ENCODE measurements around the gene P2RX6. TPM values are rescaled to one million over a fixed set of nuclear protein-coding genes. Genes with fewer than 3 reads are reported as not detected.

Gene P2RX6
- total and polyA plus RNA-seq, 2 experiments from 2014 or later: not detected

GRCh38 chr22:21042978-21043859, 28.3 kb downstream of the P2RX6 start (continued):
- no peak for TF ChIP-seq ZNF462 (CRISPR knock-in tag; IDR thresholded peaks at IDR 0.05)

GRCh38 chr22:21043860-21044535, 29.0 kb downstream of the P2RX6 start:
- TF ChIP-seq CREB1 (CRISPR knock-in tag; IDR thresholded peaks at IDR 0.05; ENCODE audit: low read depth): no peak
- TF ChIP-seq ZNF462 (CRISPR knock-in tag; IDR thresholded peaks at IDR 0.05): no peak
- no peak for TF ChIP-seq ZNF331 (CRISPR knock-in tag; IDR thresholded peaks at IDR 0.05; ENCODE audit: low read depth)
- no peak for TF ChIP-seq POLR2AphosphoS5 (IDR thresholded peaks at IDR 0.05; ENCODE audit: low read depth)
- TF ChIP-seq EZH2 (IDR thresholded peaks at IDR 0.05; ENCODE audit: low read depth, unreplicated experiment): no peak
- 0 out of 2 replicates have a peak, but pooled peaks cover 4% of the 10 kb centered on the region for H3F3A ChIP-seq (replicated peaks; ENCODE audit: low read depth)
- Mint-ChIP-seq H3K4me1 (peaks cover 15% of the 10 kb centered on the region), H3K27ac (no peak overlapping the region), H3K9me3 (no peaks in the 10 kb centered on the region), H3K36me3 (ENCODE audit: low read depth) (no peaks in the 10 kb centered on the region), H3K4me3 (no peak overlapping the region), H3K27me3 (ENCODE audit: insufficient read depth, low read depth, poor library complexity) (peaks cover 14% of the 10 kb centered on the region)
- H4K20me1 ChIP-seq (replicated peaks; ENCODE audit: insufficient read depth): no peaks in the 10 kb centered on the region
- no peak overlapping the region for H2AFZ ChIP-seq
- ATAC-seq (no peak), DNase-seq (ENCODE audit: low spot score) (no peak)
- H3K4me2 ChIP-seq: no peak overlapping the region
- no peaks in the 10 kb centered on the region for H3K27me3 ChIP-seq (ENCODE audit: insufficient read depth)
- no peaks in the 10 kb centered on the region for H3K36me3 ChIP-seq (ENCODE audit: insufficient read depth)
- no peaks in the 10 kb centered on the region for H3K79me2 ChIP-seq (replicated peaks; ENCODE audit: insufficient read depth)
- H3K9me2 ChIP-seq (ENCODE audit: insufficient read depth): no peaks in the 10 kb centered on the region
- no peak overlapping the region for H3K4me3 ChIP-seq
- no peak overlapping the region for H3K27ac ChIP-seq (ENCODE audit: low read depth)
- H3K4me1 ChIP-seq (ENCODE audit: insufficient read depth): no peaks in the 10 kb centered on the region
